Activated T-helper 1 cell treated with anti-CD3 and anti-CD28 coated beads, Interleukin-12 subunit alpha, Interleukin-12 subunit beta, Interleukin-2, Interleukin-4 antibody, amounts not matched to agents 30 ng/mL and 10 ng/mL and 1 ng/mL, durations not matched to agents 14 hours and 24 hours and 36 hours (primary cell): ENCODE measurements around the gene RASGEF1B. TPM values are rescaled to one million over a fixed set of nuclear protein-coding genes. Genes with fewer than 3 reads are reported as not detected.
"Not testable (repeated sequence)": the region's sequence is repeated elsewhere in the genome, so short reads cannot be mapped to it uniquely, and the experiment has no call there.

Experiments used
- DNase-seq: peaks from one replicate; pipeline ENCODE4 v3.0.0; 2021; ENCODE audit warnings: low spot score
- H3K27ac Mint-ChIP-seq: one replicate; pipeline ENCODE4 v1.8.0; 2021; ENCODE audit warnings: mild to moderate bottlenecking, mixed read lengths
- H3K27me3 Mint-ChIP-seq: one replicate; pipeline ENCODE4 v1.8.0; 2022; ENCODE audit warnings: mild to moderate bottlenecking, moderate library complexity, mixed read lengths; ENCODE audit not compliant: insufficient read depth
- H3K36me3 Mint-ChIP-seq: one replicate; pipeline ENCODE4 v1.8.0; 2021; ENCODE audit warnings: low read depth, mixed read lengths
- H3K4me1 Mint-ChIP-seq: one replicate; pipeline ENCODE4 v1.8.0; 2021; ENCODE audit warnings: low read depth, mixed read lengths
- H3K4me3 Mint-ChIP-seq: one replicate; pipeline ENCODE4 v1.8.0; 2021; ENCODE audit warnings: mild to moderate bottlenecking, moderate library complexity, mixed read lengths
- H3K9me3 Mint-ChIP-seq: one replicate; pipeline ENCODE4 v1.8.0; 2021; ENCODE audit warnings: mixed read lengths
- intact Hi-C: fragments of 100-400 bp; cut with micrococcal nuclease; formaldehyde crosslinking; loops from one replicate; pipeline ENCODE4 v1.15.1; 2024
- total RNA-seq: library from RNA; stranded (reverse); gene quantifications from 2 replicates; pipeline ENCODE4 v1.2.3, GENCODE V29; 2022

The RASGEF1B gene
- total RNA-seq, 1 donor from 2014 or later, result 3.6 TPM

DNA sequence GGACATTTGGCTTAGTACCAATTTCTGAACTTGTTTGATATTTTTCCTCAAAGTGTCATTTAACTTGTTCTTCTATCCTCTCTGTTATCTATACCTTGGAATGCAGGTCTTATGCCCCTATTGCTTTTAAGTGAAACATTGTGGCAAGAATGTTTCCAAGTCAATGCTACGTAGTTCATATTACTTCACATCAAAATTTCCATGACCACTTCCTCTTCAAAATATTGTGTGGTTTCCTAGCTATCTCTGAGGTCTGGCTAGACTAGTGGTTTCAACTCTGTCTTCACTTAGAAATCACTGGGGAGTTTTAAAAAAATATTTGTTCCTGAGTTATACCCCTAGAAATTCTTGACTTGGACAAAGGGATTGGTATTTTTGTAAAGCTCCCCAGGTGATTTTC, 20.2 kb upstream of the RASGEF1B start:
- peak overlapping the region; percentile 6 for H3K4me3 Mint-ChIP-seq
- peaks cover 17% of the 10 kb centered on the region for H3K36me3 Mint-ChIP-seq
- peaks cover 40% of the 10 kb centered on the region for H3K9me3 Mint-ChIP-seq
- intact Hi-C loops, result loop anchor here (1.0 to 10.0 kb wide), 9 partner anchors 13 to 1865 kb away; partner anchors contain the start of genes ANTXR2 and THAP9
- peaks cover 43% of the 10 kb centered on the region for H3K4me1 Mint-ChIP-seq
- peak; percentile 24 for DNase-seq
- H3K27me3 Mint-ChIP-seq, result no peaks in the 10 kb centered on the region
- peak overlapping the region; percentile 92 for H3K27ac Mint-ChIP-seq

DNA sequence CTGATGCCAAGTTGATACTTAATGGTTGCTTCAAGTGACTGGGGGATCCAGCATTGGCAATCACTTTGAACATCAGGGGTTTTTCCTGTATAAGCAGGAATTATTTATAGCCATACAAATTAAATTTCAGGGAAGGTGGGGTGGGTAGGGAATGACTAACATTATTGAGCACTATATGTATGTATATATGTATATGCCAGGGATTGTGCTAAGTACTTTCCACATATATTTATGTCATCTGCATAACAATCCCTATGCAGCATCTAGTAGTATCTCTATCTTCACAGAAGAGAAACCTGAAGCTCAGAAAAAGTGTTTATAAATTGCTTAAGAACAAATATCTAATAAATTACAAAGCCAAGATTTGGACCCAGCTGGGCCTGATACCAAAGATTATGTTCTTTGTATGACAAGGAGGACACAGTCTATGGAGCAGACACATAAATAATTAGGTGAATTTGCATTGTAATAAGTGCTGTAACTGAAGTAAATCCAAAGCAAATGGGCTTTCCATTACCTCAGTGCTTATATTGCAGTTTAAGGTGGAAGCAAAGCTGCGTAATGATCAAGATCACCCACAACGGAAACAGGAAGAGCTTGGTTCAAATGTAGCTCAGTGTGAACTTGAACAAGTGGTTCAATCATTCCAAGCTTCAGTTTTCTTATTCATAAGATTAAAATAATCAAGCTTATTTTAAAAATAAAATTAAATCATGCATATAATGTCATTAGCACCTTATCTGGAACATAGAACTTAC, 18.9 kb upstream of the RASGEF1B start:
- H3K27me3 Mint-ChIP-seq, result no peaks in the 10 kb centered on the region
- no peak overlapping the region for H3K27ac Mint-ChIP-seq
- peaks cover 38% of the 10 kb centered on the region for H3K9me3 Mint-ChIP-seq
- DNase-seq, result no peak
- intact Hi-C loops, result loop anchor here (5.0 to 10.0 kb wide), 6 partner anchors 177 to 1867 kb away; partner anchors contain the start of genes ANTXR2 and THAP9
- H3K4me3 Mint-ChIP-seq, result peak overlapping the region; percentile 24
- H3K4me1 Mint-ChIP-seq, result peaks cover 39% of the 10 kb centered on the region
- H3K36me3 Mint-ChIP-seq, result peaks cover 17% of the 10 kb centered on the region

DNA sequence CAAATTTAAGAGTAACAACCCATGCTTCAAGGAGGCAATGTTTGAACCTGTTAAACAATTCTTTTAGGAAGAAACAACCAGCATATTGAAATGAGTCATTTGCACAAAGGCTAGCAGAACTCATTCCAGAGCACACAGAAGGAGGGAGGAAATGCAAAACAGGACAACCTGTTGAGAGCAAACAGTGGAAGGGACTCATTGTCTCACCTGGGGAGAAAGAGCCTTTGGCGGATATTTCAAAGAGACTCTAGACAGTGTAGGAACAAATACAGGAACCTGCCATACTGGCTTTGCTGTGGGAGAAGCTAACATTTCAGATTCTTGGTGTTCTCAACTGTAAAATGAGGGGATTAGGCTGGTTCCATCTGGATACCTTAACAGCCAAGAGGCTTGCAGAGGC, 14.8 kb upstream of the RASGEF1B start:
- Mint-ChIP-seq H3K27ac (no peak overlapping the region), H3K36me3 (peaks cover 10% of the 10 kb centered on the region), H3K9me3 (peaks cover 18% of the 10 kb centered on the region), H3K4me1 (peaks cover 4% of the 10 kb centered on the region), H3K4me3 (no peak overlapping the region), H3K27me3 (peaks cover 3% of the 10 kb centered on the region)
- DNase-seq, result no peak
- intact Hi-C loops, result no loop called here

DNA sequence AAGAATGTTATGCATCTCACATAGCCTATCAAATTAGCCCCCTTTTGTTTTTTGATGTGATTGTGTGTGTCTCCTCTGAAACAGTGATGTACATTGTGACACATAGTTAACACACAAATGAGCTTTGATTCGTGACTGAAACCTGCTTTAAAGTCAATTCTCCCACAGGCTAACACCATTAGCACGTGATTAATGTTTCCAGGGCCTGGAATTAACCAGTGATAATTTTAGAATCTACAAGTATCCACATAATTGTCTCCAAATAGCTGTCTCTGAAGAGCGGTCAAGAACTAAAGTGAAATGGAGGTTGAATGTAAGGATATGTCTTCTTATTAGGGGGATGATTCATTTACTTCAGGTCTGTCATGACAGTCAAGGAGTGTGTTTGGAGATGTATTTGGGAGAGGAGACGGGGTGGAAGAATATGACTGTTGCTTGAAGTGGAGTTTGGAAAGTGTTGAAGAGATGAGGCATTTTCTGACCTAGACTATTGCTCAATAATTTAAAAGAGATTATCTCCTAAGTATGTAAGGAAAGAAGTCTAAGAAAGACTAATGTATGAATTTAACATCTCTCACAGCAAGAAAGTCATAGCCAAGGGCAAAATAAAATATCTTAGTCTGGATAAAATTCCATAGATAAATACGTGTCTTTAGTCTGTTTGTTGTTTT, 13.7 kb upstream of the RASGEF1B start:
- Mint-ChIP-seq H3K9me3 (peaks cover 14% of the 10 kb centered on the region), H3K36me3 (peaks cover 6% of the 10 kb centered on the region), H3K4me1 (peaks cover under 1% of the 10 kb centered on the region), H3K27ac (no peak overlapping the region), H3K27me3 (peaks cover 3% of the 10 kb centered on the region), H3K4me3 (no peak overlapping the region)
- intact Hi-C loops, result no loop called here
- no peak for DNase-seq

DNA sequence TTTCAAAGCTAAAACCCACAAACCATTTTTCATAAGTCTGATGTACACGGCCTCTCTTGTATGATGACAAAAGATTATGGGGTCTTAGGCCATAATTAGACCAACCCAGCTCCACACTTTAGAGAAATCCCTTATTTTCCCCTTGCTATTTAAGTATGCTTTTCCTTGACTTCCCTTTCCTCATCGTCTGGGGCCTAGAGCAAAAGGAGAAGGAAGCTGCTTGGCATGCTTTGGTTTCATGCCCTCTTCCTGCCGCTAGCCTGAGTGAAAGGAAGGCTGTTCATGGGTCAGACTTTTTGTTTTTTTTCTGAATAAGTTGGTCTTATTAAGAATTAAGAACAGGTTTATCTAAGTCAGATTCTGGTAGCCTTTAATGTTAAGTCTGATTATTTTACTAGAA, 10.6 kb upstream of the RASGEF1B start:
- H3K27ac Mint-ChIP-seq, result no peak overlapping the region
- H3K4me3 Mint-ChIP-seq, result no peak overlapping the region
- H3K4me1 Mint-ChIP-seq, result no peaks in the 10 kb centered on the region
- intact Hi-C loops, result no loop called here
- peaks cover 2% of the 10 kb centered on the region for H3K36me3 Mint-ChIP-seq
- peaks cover 3% of the 10 kb centered on the region for H3K27me3 Mint-ChIP-seq
- no peaks in the 10 kb centered on the region for H3K9me3 Mint-ChIP-seq
- DNase-seq, result no peak

DNA sequence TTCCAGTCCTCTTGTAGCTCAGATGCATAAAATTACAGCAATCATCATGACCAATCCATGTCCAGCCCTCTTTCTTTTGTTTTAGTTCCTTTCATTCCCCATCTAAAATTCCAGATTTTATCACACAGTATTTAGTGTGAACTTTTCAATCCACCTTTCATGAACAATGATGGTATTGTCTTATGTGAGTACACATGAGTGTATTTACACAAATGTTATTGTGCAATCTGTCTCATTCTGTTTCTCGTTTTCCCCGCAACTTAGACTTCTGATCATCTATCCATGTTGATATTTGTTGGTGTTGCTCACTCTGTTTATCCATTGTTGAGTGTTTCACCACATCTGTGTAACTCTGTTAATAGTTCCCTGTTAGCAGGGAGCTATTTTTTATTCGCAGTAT, 9.4 kb upstream of the RASGEF1B start:
- H3K27ac Mint-ChIP-seq, result no peak overlapping the region
- no peaks in the 10 kb centered on the region for H3K9me3 Mint-ChIP-seq
- peaks cover 7% of the 10 kb centered on the region for H3K27me3 Mint-ChIP-seq
- no peak overlapping the region for H3K4me3 Mint-ChIP-seq
- H3K4me1 Mint-ChIP-seq, result no peaks in the 10 kb centered on the region
- intact Hi-C loops, result no loop called here
- H3K36me3 Mint-ChIP-seq, result no peaks in the 10 kb centered on the region
- no peak for DNase-seq

DNA sequence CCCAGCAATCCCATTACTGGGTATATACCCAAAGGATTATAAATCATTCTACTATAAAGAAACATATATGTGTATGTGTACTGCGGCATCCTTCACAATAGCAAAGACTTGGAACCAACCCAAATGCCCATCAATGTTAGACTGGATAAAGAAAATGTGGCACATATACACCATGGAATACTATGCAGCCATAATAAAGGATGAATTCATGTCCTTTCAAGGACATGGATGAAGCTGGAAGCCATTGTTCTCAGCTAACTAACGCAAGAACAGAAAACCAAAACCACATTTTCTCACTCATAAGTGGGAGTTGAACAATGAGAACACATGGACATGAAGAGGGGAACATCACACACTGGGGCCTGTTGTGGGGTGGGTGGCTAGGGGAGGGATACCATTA, 7.9 kb upstream of the RASGEF1B start:
- H3K4me3 Mint-ChIP-seq, H3K4me1 Mint-ChIP-seq, H3K36me3 Mint-ChIP-seq, H3K27me3 Mint-ChIP-seq, H3K27ac Mint-ChIP-seq, DNase-seq, H3K9me3 Mint-ChIP-seq: not testable (repeated sequence)
- intact Hi-C loops, result loop anchor here (10.0 kb wide), 1 partner anchor 1535 kb away; the partner anchor contains the start of gene LIN54

DNA sequence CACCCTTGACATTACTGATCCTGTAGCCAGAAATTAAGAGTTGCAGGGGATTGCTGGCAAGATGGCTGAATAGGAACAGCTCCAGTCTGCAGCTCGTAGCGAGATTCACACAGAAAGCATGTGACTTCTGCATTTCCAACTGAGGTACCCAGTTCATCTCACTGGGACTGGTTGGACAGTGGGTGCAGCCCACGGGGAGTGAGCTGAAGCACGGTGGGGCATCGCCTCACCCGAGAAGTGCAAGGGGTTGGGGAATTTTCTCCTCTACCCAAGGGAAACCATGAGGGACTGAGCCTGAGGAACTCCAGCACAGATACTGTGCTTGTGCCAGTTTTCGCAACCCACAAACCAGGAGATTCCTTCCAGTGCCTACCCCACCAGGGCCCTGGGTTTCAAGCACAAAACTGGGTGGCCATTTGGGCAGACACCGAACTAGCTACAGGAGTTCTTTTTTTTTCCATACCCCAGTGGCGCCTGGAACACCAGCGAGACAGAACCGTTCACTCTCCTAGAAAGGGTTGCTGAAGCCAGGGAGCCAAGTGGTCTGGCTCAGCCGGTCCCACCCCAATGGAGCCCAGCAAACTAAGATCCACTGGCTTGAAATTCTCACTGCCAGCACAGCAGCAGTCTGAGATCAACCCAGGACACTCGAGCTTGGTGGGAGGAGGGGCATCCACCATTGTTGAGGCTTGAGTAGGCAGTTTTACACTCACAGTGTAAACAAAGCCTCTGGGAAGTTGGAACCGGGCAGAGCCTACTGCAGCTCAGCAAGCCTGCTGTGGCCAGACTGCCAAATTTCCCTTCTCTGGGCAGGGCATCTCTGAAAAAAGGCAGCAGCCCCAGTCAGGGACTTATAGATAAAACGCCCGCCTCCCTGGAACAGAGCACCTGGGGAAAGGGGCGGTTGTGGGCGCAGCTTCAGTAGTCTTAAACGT, 1.9 kb upstream of the RASGEF1B start:
- not testable (repeated sequence) for DNase-seq, H3K27ac Mint-ChIP-seq, H3K9me3 Mint-ChIP-seq, H3K4me3 Mint-ChIP-seq, H3K36me3 Mint-ChIP-seq
- intact Hi-C loops, result loop anchor here (5.0 to 10.0 kb wide), 4 partner anchors 194 to 1541 kb away; partner anchors contain the start of genes ENOPH1, HNRNPD, HNRNPDL and LIN54
- Mint-ChIP-seq H3K4me1 (peaks cover 44% of the 10 kb centered on the region), H3K27me3 (peaks cover 21% of the 10 kb centered on the region)

DNA sequence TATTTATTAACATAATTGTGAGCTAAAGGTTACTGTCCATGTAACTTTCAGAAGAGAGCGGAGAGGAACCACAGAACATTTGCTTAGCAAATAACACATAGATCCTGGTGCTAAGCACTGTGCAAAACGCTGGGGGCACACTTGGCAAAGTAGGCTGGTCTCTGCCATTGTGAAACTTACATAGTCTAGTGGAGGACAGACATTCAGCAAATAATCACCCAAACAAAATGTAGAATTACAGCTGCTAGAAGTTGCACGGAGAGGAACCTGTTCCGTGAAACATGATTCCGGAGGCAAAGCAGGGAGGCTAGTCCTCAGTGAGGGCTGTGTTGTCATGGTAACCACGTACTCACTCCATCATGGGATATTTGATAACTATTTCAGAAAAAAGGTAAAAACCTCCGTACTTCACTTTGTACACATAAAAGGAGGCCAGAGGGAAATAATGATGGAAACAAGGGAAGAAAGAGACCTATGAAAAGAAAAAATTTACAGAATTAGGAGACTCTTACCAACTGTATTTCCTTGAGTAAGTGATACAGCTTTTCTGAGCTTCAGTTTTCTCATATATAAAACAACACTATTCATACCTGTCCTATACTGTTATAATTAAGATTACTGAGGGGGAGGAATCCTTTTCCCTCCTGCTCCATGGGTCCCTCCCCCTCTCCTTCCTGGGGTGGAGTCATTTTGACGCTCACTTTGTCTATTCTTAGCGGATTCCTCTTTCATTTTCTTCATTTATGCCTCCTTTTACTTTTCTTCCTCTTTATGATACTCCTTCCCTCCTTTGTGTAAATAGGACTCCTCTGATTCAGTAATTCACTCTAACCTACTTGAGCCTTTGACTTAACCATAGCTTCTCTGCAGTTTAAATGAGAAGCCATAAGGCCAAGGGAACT, 825 bp upstream of the RASGEF1B start:
- Mint-ChIP-seq H3K9me3 (peaks cover 3% of the 10 kb centered on the region), H3K4me3 (peak overlapping the region; percentile 85), H3K36me3 (no peaks in the 10 kb centered on the region), H3K27ac (peak overlapping the region; percentile 92), H3K27me3 (peaks cover 22% of the 10 kb centered on the region), H3K4me1 (peaks cover 45% of the 10 kb centered on the region)
- intact Hi-C loops, result loop anchor here (1.0 to 10.0 kb wide), 7 partner anchors 20 to 1542 kb away; partner anchors contain the start of genes ENOPH1, HNRNPD, HNRNPDL and LIN54
- DNase-seq, result no peak

DNA sequence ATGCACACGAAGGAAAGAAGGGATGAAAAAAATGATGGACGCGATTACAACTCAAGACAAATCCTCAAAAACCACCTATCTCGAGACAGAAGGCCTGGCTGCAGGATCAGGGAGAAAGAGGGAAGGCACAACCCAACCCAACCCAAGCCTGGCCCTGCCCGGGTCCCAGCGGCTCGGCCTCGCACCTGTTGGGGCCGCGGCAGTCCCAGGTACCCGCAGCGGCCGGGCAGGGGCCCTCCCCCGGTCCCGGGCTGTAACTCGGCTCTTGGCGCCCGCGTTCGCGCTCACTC, 464 bp downstream of the RASGEF1B start:
- Mint-ChIP-seq H3K27ac (peak overlapping the region; percentile 89), H3K4me3 (peak overlapping the region; percentile 93), H3K36me3 (no peaks in the 10 kb centered on the region), H3K4me1 (peaks cover 50% of the 10 kb centered on the region), H3K9me3 (peaks cover 3% of the 10 kb centered on the region), H3K27me3 (peaks cover 18% of the 10 kb centered on the region)
- DNase-seq, result no peak
- intact Hi-C loops, result loop anchor here (1.0 to 10.0 kb wide), 8 partner anchors 180 to 1544 kb away; partner anchors contain the start of genes ENOPH1, HNRNPD, HNRNPDL and LIN54

DNA sequence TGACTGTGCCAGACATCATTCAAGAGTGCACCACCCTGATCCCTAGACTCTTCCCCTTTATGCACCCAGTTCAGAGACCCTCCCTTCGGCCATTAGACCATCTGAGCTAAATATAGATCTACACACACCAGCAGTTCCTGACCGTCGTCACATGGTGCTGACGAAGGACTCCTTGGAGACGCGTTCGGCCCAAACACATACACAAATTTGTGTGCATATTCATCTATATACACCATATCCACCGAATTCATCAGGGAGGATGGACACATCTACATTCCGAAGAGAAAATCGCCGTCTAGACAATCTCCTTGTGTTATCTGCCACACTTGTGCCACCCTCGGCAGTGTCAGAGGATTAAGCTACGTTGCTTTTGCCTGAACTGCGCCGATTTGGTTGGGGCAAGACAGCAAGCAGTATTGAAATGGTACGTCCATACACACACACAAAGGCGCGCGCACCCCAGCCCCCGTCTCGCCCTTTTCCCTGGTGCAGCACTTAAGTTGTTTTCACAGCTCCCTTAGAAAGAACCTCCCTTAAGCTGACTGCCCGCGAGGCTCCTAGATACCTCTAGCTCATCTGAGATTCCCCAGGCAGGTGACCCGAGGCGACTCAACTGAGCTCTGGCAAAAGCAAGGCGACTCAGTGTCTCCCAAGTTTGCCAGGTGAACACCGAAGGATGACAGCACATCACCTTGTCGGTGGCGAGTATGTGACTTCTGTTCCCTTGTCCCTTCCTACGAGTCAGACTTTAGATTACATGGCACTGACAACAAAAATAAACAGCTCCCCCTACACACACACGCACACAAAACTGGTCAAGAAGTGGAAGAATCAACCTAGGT, 1.0 kb downstream of the RASGEF1B start:
- Mint-ChIP-seq H3K9me3 (peaks cover 3% of the 10 kb centered on the region), H3K4me3 (peak overlapping the region; percentile 93), H3K4me1 (peaks cover 50% of the 10 kb centered on the region), H3K27ac (peak overlapping the region; percentile 89), H3K27me3 (peaks cover 18% of the 10 kb centered on the region), H3K36me3 (no peaks in the 10 kb centered on the region)
- no peak for DNase-seq
- intact Hi-C loops, result loop anchor here (1.0 to 10.0 kb wide), 8 partner anchors 181 to 1544 kb away; partner anchors contain the start of genes ENOPH1, HNRNPD, HNRNPDL and LIN54
